Fibroblast of the aortic adventitia (primary cell): Measurements from ENCODE around the gene U2AF2. TPM values are rescaled to one million over a fixed set of nuclear protein-coding genes. Genes with fewer than 3 reads are reported as not detected.

Experiments used
- DNase-seq: peaks from one replicate; pipeline ENCODE4 v3.0.0-alpha.2; 2010; ENCODE audit warnings: low read depth
- H3K4me3 ChIP-seq: 2 replicates; pipeline ENCODE4 v1.5.1; 2011; ENCODE audit warnings: low read depth, mild to moderate bottlenecking, control low read depth, low read length, moderate library complexity
- total RNA-seq: library from RNA; depleted of rRNA; stranded (reverse); fragments of >200 nt; gene quantifications from 2 replicates; pipeline ENCODE4 v1.2.3, GENCODE V29; 2012; ENCODE audit warnings: low replicate concordance
- TF ChIP-seq, protein P1 (sequence below): IDR thresholded peaks from 2 replicates; pipeline ENCODE4 v1.5.1; 2011; ENCODE audit warnings: mild to moderate bottlenecking, low read length, control low read depth, inconsistent platforms; ENCODE audit not compliant: insufficient read depth

Gene U2AF2
- total RNA-seq, 1 donor: 71.4 TPM

- TF ChIP-seq, protein P1, sequence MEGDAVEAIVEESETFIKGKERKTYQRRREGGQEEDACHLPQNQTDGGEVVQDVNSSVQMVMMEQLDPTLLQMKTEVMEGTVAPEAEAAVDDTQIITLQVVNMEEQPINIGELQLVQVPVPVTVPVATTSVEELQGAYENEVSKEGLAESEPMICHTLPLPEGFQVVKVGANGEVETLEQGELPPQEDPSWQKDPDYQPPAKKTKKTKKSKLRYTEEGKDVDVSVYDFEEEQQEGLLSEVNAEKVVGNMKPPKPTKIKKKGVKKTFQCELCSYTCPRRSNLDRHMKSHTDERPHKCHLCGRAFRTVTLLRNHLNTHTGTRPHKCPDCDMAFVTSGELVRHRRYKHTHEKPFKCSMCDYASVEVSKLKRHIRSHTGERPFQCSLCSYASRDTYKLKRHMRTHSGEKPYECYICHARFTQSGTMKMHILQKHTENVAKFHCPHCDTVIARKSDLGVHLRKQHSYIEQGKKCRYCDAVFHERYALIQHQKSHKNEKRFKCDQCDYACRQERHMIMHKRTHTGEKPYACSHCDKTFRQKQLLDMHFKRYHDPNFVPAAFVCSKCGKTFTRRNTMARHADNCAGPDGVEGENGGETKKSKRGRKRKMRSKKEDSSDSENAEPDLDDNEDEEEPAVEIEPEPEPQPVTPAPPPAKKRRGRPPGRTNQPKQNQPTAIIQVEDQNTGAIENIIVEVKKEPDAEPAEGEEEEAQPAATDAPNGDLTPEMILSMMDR: no peak
- H3K4me3 ChIP-seq: no peak overlapping the region
- no peak for DNase-seq
These were observed 39.1 kb upstream of the U2AF2 start for GRCh38 chr19:55615543-55616394.

DNA sequence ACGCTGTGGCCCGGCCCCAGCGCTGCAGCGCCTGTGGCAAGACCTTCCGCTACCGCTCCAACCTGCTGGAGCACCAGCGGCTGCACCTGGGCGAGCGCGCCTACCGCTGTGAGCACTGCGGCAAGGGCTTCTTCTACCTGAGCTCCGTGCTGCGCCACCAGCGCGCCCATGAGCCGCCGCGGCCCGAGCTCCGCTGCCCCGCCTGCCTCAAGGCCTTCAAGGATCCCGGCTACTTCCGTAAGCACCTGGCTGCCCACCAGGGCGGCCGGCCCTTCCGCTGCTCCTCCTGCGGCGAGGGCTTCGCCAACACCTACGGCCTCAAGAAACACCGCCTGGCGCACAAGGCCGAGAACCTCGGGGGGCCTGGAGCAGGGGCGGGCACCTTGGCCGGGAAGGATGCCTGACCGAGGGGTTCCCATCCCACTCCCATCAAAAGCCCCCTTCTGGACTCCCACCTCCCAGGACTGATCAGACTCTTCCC is 38.4 kb upstream of the U2AF2 start:
- DNase-seq: no peak
- TF ChIP-seq, protein P1: no peak
- H3K4me3 ChIP-seq: no peak overlapping the region

GRCh38 chr19:55617426-55617825 is 37.4 kb upstream of the U2AF2 start:
- no peak overlapping the region for H3K4me3 ChIP-seq
- TF ChIP-seq, protein P1: no peak

DNA sequence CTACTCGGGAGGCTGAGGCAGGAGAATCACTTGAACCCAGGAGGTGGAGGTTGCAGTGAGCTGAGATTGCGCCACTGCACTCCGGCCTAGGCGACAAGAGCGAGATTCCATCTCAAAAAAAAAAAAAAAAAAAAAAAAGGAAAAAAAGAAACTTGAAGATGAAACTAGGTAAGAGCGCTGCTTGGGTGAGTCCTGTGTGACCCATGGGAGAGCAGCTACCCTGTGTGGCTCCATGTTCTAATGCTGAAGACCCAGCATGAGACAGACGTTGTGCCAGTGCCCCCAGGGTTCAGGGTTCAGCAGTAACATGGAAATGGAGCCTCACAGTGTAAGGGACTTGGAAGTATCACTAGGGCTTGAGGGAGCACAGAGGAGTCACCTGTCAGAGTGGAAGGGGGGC is 36.4 kb upstream of the U2AF2 start:
- no peak for DNase-seq
- no peak overlapping the region for H3K4me3 ChIP-seq

More at GRCh38 chr19:55617426-55617825, 37.4 kb upstream of the U2AF2 start:
- DNase-seq: no peak

GRCh38 chr19:55619286-55619685 is 35.5 kb upstream of the U2AF2 start:
- TF ChIP-seq, protein P1: no peak
- DNase-seq: peak; percentile 38

More for the DNA sequence above, 36.4 kb upstream of the U2AF2 start:
- TF ChIP-seq, protein P1: no peak

GRCh38 chr19:55620410-55621204 is 34.2 kb upstream of the U2AF2 start:
- H3K4me3 ChIP-seq: no peak overlapping the region
- DNase-seq: no peak
- TF ChIP-seq, protein P1: no peak

More at GRCh38 chr19:55619286-55619685, 35.5 kb upstream of the U2AF2 start:
- no peak overlapping the region for H3K4me3 ChIP-seq
